Measurements from ENCODE around the gene PAK1. TPM values are rescaled to one million over a fixed set of nuclear protein-coding genes. Genes with fewer than 3 reads are reported as not detected.

PAK1 gene
- total and polyA plus RNA-seq, 10 of the 15 experiments (the other 5 are each of a cell fraction or from before 2014, with no cell fraction given): 43.8 to 321 (median 110) TPM

DNA sequence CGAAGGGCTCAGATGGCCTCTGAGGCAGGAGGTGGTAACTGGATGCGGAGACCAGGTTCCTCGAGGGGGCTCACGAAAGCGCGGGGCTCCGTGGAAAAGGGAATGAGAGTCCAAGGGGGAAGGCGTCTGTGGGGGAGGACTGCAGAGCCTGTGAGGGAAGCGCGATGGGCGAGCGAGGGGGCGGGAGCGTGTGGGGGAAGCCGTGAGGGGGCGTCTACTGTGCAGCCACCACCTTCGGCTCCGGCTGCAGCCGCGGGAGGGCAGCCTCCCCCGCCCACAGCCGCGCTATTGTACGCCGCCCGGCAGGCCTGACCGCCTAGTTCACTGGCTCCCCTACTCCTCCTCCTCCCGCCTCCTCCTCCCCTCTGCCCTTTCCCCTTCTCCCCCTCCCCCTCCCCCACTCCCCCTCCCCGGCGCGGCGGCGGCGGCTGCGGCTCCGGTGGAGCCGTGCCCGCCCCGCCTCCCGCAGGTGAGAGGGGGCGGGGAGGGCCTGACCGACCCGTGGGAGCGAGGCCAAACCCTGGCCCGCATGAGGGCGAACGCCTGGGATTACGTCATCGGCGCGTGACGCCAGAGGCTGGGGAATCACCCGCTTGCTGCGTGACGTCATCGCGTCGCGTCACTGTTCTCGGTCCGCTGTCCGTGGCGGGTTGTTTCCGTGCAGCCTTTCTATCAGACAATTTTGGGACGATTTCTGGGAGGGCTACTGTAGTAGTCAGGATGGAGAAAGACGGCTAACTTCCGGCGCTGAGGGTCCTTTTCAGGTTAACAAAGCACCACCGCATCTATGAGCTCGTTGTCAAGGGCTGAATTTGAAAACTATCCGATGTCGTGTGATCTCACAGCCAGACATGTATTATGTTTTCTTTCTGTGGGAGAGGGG lies at the start of gene PAK1 (continued):
- TF ChIP-seq HDAC2 (IDR thresholded peaks at IDR 0.05) (no peak), RAD21 (IDR thresholded peaks at IDR 0.05; ENCODE audit: insufficient read depth, low read depth, low read length) (0 out of 2 replicates have a peak, but pooled peaks have one; percentile 2), GATAD2B (conservative IDR thresholded peaks at IDR 0.05; ENCODE audit: low read depth) (no peak), CREB1 (IDR thresholded peaks at IDR 0.05; ENCODE audit: low read depth) (peak; percentile 100), SMC3 (IDR thresholded peaks at IDR 0.05; ENCODE audit: borderline replicate concordance, low read length) (no peak), JUNB (IDR thresholded peaks at IDR 0.05) (peak; percentile 41; the same call in 1 of the 2 replicates), FOXK2 (IDR thresholded peaks at IDR 0.05) (no peak), ATF7 (IDR thresholded peaks at IDR 0.05; ENCODE audit: low read depth) (peak; percentile 100), PAX5 (IDR thresholded peaks at IDR 0.05; ENCODE audit: borderline replicate concordance, low read depth, low read length) (peak; percentile 74; the same call in 1 of the 2 replicates), RCOR1 (conservative IDR thresholded peaks at IDR 0.05; ENCODE audit: low read depth, low read length) (no peak), ASH2L (IDR thresholded peaks at IDR 0.05; ENCODE audit: borderline replicate concordance, low read depth) (no peak), MXI1 (IDR thresholded peaks at IDR 0.05; ENCODE audit: low read depth, low read length) (0 out of 2 replicates have a peak, but pooled peaks have one; percentile 12), NFYB (IDR thresholded peaks at IDR 0.05; ENCODE audit: insufficient read depth, low read depth, low read length) (no peak)
- TF ChIP-seq, protein P1, sequence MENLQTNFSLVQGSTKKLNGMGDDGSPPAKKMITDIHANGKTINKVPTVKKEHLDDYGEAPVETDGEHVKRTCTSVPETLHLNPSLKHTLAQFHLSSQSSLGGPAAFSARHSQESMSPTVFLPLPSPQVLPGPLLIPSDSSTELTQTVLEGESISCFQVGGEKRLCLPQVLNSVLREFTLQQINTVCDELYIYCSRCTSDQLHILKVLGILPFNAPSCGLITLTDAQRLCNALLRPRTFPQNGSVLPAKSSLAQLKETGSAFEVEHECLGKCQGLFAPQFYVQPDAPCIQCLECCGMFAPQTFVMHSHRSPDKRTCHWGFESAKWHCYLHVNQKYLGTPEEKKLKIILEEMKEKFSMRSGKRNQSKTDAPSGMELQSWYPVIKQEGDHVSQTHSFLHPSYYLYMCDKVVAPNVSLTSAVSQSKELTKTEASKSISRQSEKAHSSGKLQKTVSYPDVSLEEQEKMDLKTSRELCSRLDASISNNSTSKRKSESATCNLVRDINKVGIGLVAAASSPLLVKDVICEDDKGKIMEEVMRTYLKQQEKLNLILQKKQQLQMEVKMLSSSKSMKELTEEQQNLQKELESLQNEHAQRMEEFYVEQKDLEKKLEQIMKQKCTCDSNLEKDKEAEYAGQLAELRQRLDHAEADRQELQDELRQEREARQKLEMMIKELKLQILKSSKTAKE (IDR thresholded peaks at IDR 0.05; ENCODE audit: low read depth, poor library complexity, severe bottlenecking): peak; percentile 63
- TF ChIP-seq, protein P2, sequence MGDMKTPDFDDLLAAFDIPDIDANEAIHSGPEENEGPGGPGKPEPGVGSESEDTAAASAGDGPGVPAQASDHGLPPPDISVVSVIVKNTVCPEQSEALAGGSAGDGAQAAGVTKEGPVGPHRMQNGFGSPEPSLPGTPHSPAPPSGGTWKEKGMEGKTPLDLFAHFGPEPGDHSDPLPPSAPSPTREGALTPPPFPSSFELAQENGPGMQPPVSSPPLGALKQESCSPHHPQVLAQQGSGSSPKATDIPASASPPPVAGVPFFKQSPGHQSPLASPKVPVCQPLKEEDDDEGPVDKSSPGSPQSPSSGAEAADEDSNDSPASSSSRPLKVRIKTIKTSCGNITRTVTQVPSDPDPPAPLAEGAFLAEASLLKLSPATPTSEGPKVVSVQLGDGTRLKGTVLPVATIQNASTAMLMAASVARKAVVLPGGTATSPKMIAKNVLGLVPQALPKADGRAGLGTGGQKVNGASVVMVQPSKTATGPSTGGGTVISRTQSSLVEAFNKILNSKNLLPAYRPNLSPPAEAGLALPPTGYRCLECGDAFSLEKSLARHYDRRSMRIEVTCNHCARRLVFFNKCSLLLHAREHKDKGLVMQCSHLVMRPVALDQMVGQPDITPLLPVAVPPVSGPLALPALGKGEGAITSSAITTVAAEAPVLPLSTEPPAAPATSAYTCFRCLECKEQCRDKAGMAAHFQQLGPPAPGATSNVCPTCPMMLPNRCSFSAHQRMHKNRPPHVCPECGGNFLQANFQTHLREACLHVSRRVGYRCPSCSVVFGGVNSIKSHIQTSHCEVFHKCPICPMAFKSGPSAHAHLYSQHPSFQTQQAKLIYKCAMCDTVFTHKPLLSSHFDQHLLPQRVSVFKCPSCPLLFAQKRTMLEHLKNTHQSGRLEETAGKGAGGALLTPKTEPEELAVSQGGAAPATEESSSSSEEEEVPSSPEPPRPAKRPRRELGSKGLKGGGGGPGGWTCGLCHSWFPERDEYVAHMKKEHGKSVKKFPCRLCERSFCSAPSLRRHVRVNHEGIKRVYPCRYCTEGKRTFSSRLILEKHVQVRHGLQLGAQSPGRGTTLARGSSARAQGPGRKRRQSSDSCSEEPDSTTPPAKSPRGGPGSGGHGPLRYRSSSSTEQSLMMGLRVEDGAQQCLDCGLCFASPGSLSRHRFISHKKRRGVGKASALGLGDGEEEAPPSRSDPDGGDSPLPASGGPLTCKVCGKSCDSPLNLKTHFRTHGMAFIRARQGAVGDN (IDR thresholded peaks at IDR 0.05): no peak
- TF ChIP-seq, protein P3, sequence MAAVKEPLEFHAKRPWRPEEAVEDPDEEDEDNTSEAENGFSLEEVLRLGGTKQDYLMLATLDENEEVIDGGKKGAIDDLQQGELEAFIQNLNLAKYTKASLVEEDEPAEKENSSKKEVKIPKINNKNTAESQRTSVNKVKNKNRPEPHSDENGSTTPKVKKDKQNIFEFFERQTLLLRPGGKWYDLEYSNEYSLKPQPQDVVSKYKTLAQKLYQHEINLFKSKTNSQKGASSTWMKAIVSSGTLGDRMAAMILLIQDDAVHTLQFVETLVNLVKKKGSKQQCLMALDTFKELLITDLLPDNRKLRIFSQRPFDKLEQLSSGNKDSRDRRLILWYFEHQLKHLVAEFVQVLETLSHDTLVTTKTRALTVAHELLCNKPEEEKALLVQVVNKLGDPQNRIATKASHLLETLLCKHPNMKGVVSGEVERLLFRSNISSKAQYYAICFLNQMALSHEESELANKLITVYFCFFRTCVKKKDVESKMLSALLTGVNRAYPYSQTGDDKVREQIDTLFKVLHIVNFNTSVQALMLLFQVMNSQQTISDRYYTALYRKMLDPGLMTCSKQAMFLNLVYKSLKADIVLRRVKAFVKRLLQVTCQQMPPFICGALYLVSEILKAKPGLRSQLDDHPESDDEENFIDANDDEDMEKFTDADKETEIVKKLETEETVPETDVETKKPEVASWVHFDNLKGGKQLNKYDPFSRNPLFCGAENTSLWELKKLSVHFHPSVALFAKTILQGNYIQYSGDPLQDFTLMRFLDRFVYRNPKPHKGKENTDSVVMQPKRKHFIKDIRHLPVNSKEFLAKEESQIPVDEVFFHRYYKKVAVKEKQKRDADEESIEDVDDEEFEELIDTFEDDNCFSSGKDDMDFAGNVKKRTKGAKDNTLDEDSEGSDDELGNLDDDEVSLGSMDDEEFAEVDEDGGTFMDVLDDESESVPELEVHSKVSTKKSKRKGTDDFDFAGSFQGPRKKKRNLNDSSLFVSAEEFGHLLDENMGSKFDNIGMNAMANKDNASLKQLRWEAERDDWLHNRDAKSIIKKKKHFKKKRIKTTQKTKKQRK (IDR thresholded peaks at IDR 0.05; ENCODE audit: low read depth, low read length): no peak
- TF ChIP-seq, protein P4, sequence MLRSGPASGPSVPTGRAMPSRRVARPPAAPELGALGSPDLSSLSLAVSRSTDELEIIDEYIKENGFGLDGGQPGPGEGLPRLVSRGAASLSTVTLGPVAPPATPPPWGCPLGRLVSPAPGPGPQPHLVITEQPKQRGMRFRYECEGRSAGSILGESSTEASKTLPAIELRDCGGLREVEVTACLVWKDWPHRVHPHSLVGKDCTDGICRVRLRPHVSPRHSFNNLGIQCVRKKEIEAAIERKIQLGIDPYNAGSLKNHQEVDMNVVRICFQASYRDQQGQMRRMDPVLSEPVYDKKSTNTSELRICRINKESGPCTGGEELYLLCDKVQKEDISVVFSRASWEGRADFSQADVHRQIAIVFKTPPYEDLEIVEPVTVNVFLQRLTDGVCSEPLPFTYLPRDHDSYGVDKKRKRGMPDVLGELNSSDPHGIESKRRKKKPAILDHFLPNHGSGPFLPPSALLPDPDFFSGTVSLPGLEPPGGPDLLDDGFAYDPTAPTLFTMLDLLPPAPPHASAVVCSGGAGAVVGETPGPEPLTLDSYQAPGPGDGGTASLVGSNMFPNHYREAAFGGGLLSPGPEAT (IDR thresholded peaks at IDR 0.05; ENCODE audit: low read depth): no peak

Measured in GM12878 (cell line).